ENCODE data around the gene ARHGEF26.

DNA sequence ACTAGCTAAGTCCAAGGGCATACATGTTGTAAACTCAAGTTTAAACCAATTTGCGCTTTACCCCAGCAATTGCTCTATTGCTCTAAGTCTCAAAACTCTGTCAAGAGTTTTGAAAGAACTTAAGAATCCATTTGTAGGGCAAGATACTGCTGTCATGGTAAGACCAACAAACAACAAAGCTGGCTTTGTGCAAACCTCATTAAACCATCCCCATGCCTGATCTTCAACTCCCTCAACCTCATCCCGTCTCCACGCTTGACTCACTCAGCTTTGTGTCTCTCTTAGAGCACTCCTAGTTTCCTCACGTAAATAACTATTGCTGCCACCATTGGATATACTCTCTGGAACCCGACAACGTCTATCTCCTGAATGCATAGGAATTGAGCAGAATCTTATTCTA, 20.6 kb upstream of the ARHGEF26 start:
- no peak for TF ChIP-seq POLR2AphosphoS5 (IDR thresholded peaks at IDR 0.05)
- TF ChIP-seq, protein P1, sequence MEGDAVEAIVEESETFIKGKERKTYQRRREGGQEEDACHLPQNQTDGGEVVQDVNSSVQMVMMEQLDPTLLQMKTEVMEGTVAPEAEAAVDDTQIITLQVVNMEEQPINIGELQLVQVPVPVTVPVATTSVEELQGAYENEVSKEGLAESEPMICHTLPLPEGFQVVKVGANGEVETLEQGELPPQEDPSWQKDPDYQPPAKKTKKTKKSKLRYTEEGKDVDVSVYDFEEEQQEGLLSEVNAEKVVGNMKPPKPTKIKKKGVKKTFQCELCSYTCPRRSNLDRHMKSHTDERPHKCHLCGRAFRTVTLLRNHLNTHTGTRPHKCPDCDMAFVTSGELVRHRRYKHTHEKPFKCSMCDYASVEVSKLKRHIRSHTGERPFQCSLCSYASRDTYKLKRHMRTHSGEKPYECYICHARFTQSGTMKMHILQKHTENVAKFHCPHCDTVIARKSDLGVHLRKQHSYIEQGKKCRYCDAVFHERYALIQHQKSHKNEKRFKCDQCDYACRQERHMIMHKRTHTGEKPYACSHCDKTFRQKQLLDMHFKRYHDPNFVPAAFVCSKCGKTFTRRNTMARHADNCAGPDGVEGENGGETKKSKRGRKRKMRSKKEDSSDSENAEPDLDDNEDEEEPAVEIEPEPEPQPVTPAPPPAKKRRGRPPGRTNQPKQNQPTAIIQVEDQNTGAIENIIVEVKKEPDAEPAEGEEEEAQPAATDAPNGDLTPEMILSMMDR (IDR thresholded peaks at IDR 0.05), result no peak

All from sigmoid colon (tissue), 4 donors.